ENCODE data around the gene IFT57. TPM values are rescaled to one million over a fixed set of nuclear protein-coding genes. Genes with fewer than 3 reads are reported as not detected.

The IFT57 gene
- polyA plus RNA-seq, 1 donor from 2014 or later: 70.7 TPM

- TF ChIP-seq RAD21 (conservative IDR thresholded peaks at IDR 0.05): no peak
- no peak for TF ChIP-seq REST (IDR thresholded peaks at IDR 0.05; ENCODE audit: borderline replicate concordance)
- TF ChIP-seq SMC3 (conservative IDR thresholded peaks at IDR 0.05; ENCODE audit: poor library complexity): no peak
- TF ChIP-seq EZH2 (IDR thresholded peaks at IDR 0.05; ENCODE audit: borderline replicate concordance, insufficient read depth, low read length, poor library complexity, severe bottlenecking): no peak
- TF ChIP-seq CTCF (IDR thresholded peaks at IDR 0.05; ENCODE audit: poor library complexity, severe bottlenecking): no peak
- TF ChIP-seq MXI1 (conservative IDR thresholded peaks at IDR 0.05; ENCODE audit: poor library complexity, severe bottlenecking): no peak
- peak; percentile 86 for TF ChIP-seq EP300 (conservative IDR thresholded peaks at IDR 0.05; ENCODE audit: poor library complexity, severe bottlenecking)
- no peak for TF ChIP-seq TAF1 (IDR thresholded peaks at IDR 0.05; ENCODE audit: low read depth)
- TF ChIP-seq POLR2AphosphoS5 (IDR thresholded peaks at IDR 0.05): peak; percentile 58
- H3K4me2 ChIP-seq (ENCODE audit: low read length): no peak overlapping the region
- no peaks in the 10 kb centered on the region for H3K36me3 ChIP-seq (ENCODE audit: insufficient read depth, low read length)
- no peaks in the 10 kb centered on the region for H3K9me2 ChIP-seq (ENCODE audit: insufficient read depth, low read length)
- no peak overlapping the region for H3K9ac ChIP-seq (ENCODE audit: low read length)
- no peaks in the 10 kb centered on the region for H3K79me2 ChIP-seq (replicated peaks; ENCODE audit: insufficient read depth, low read length)
- H3K4me3 ChIP-seq (ENCODE audit: low read length): no peak overlapping the region
- no peaks in the 10 kb centered on the region for H3K9me3 ChIP-seq (ENCODE audit: low read length)
- peak overlapping the region; percentile 61 for H3K27ac ChIP-seq (ENCODE audit: low read length)
- no peak overlapping the region for H2AFZ ChIP-seq (ENCODE audit: low read depth, low read length)
- no peaks in the 10 kb centered on the region for H3K27me3 ChIP-seq (ENCODE audit: insufficient read depth, low read depth, low read length)
- no peaks in the 10 kb centered on the region for H3F3A ChIP-seq (ENCODE audit: insufficient read depth, low read length, poor library complexity, severe bottlenecking)
- H4K20me1 ChIP-seq (ENCODE audit: insufficient read depth): no peaks in the 10 kb centered on the region
Measured at GRCh38 chr3:108184824-108185223, 37.4 kb downstream of the IFT57 start.

- H2AFZ ChIP-seq (ENCODE audit: low read depth, low read length): no peak overlapping the region
- H3K27ac ChIP-seq (ENCODE audit: low read length): peak overlapping the region; percentile 51
- H3K4me2 ChIP-seq (ENCODE audit: low read length): no peak overlapping the region
- H3K36me3 ChIP-seq (ENCODE audit: insufficient read depth, low read length): no peaks in the 10 kb centered on the region
- no peaks in the 10 kb centered on the region for H4K20me1 ChIP-seq (ENCODE audit: insufficient read depth)
- H3K9me3 ChIP-seq (ENCODE audit: low read length): no peaks in the 10 kb centered on the region
- H3K27me3 ChIP-seq (ENCODE audit: insufficient read depth, low read depth, low read length): no peaks in the 10 kb centered on the region
- H3K4me3 ChIP-seq (ENCODE audit: low read length): no peak overlapping the region
- no peak for TF ChIP-seq REST (IDR thresholded peaks at IDR 0.05; ENCODE audit: borderline replicate concordance)
- no peak for TF ChIP-seq EZH2 (IDR thresholded peaks at IDR 0.05; ENCODE audit: borderline replicate concordance, insufficient read depth, low read length, poor library complexity, severe bottlenecking)
- no peak for TF ChIP-seq CTCF (IDR thresholded peaks at IDR 0.05; ENCODE audit: poor library complexity, severe bottlenecking)
- no peak for TF ChIP-seq EP300 (conservative IDR thresholded peaks at IDR 0.05; ENCODE audit: poor library complexity, severe bottlenecking)
- TF ChIP-seq RAD21 (conservative IDR thresholded peaks at IDR 0.05): no peak
- no peak for TF ChIP-seq POLR2AphosphoS5 (IDR thresholded peaks at IDR 0.05)
- no peak for TF ChIP-seq MXI1 (conservative IDR thresholded peaks at IDR 0.05; ENCODE audit: poor library complexity, severe bottlenecking)
- no peak for TF ChIP-seq TAF1 (IDR thresholded peaks at IDR 0.05; ENCODE audit: low read depth)
- TF ChIP-seq SMC3 (conservative IDR thresholded peaks at IDR 0.05; ENCODE audit: poor library complexity): no peak
- no peaks in the 10 kb centered on the region for H3K9me2 ChIP-seq (ENCODE audit: insufficient read depth, low read length)
- no peak overlapping the region for H3K9ac ChIP-seq (ENCODE audit: low read length)
- H3F3A ChIP-seq (ENCODE audit: insufficient read depth, low read length, poor library complexity, severe bottlenecking): no peaks in the 10 kb centered on the region
- no peaks in the 10 kb centered on the region for H3K79me2 ChIP-seq (replicated peaks; ENCODE audit: insufficient read depth, low read length)
Measured at GRCh38 chr3:108183971-108184370, 38.3 kb downstream of the IFT57 start.

Measured in neural cell (in vitro differentiated cells).